Endothelial cell of umbilical vein (primary cell): ENCODE measurements around the gene AUTS2. TPM values are rescaled to one million over a fixed set of nuclear protein-coding genes. Genes with fewer than 3 reads are reported as not detected.

Experiments used
- BruUV-seq: library from RNA; stranded (reverse); fragments of 400-500 nt; replicated peaks from 2 replicates; lab custom pipeline; 2021; lab: Mats Ljungman, UMichigan
- CTCF ChIA-PET: fragments of 300-600, 350-600 bp; sonication (Branson Sonifier 250); formaldehyde crosslinking; loops from one replicate; lab custom pipeline; 2021; ENCODE audit warnings: antibody characterized with exemption, inconsistent platforms; lab: Charles Lee
- POLR2A ChIA-PET: fragments of 300-600, 350-600 bp; sonication (Branson Sonifier 250); formaldehyde crosslinking; loops from one replicate; lab custom pipeline; 2021; ENCODE audit warnings: antibody characterized with exemption, inconsistent platforms; lab: Charles Lee
- DNase-seq: peaks from one replicate; pipeline ENCODE4 v3.0.0-alpha.2; 2011; ENCODE audit warnings: low read depth, low spot score
- FAIRE-seq: peaks from 2 replicates; lab custom pipeline; 2011; peaks lifted over from hg19 to GRCh38; lab: Jason Lieb, UNC
- H2AFZ ChIP-seq: 2 replicates; pipeline ENCODE4 v1.6.0; 2012; ENCODE audit warnings: low read depth, low read length, control low read depth, inconsistent platforms
- H3K27ac ChIP-seq: 2 replicates; pipeline ENCODE4 v1.5.1; 2011; ENCODE audit warnings: low read depth, mild to moderate bottlenecking, control low read depth, low read length, moderate library complexity; ENCODE audit not compliant: insufficient read depth
- H3K27me3 ChIP-seq, 2 experiments: 2 replicates each; pipeline versions ENCODE4 v1.6.0 to v1.6.1; 2011; ENCODE audit warnings: low read length in 2 of 2, mixed read lengths in 1 of 2; ENCODE audit not compliant: control insufficient read depth in 2 of 2, insufficient read depth in 2 of 2
- H3K36me3 ChIP-seq, 2 experiments: 2 replicates in 1 of 2; 3 replicates in 1 of 2; pipeline ENCODE4 v1.5.1; 2011; ENCODE audit warnings: low read length in 2 of 2, mild to moderate bottlenecking in 1 of 2, moderate library complexity in 1 of 2; ENCODE audit not compliant: control insufficient read depth in 2 of 2, insufficient read depth in 2 of 2; ENCODE audit errors: extremely low read depth in 1 of 2
- H3K4me1 ChIP-seq: 3 replicates; pipeline ENCODE4 v1.5.1; 2011; ENCODE audit warnings: mild to moderate bottlenecking, low read length; ENCODE audit not compliant: control insufficient read depth, insufficient read depth; ENCODE audit errors: extremely low read depth
- H3K4me2 ChIP-seq: 2 replicates; pipeline ENCODE4 v1.6.1; 2011; ENCODE audit warnings: low read length, control low read depth, mixed read lengths; ENCODE audit not compliant: insufficient read depth
- H3K4me3 ChIP-seq, 3 experiments: fragments of 200-600 bp in 1 of 3; sonication (generic), shearing (Covaris generic) in 1 of 3; replicated peaks in 1 of 3; 2 replicates each; pipeline ENCODE4 v1.5.1; 2011 to 2016; ENCODE audit warnings: control low read depth in 3 of 3, low read length in 3 of 3, mild to moderate bottlenecking in 2 of 3, inconsistent platforms in 1 of 3, low read depth in 1 of 3, moderate library complexity in 1 of 3; ENCODE audit not compliant: insufficient read depth in 1 of 3
- H3K79me2 ChIP-seq: 2 replicates; pipeline ENCODE4 v1.6.0; 2012; ENCODE audit warnings: low read length, inconsistent platforms; ENCODE audit not compliant: control insufficient read depth, insufficient read depth
- H3K9ac ChIP-seq: replicated peaks from 2 replicates; pipeline ENCODE3; 2011; ENCODE audit warnings: low read length, control low read depth; ENCODE audit not compliant: insufficient read depth; ENCODE audit errors: extremely low read depth
- H3K9me1 ChIP-seq: replicated peaks from 3 replicates; pipeline ENCODE4 v1.6.0; 2011; ENCODE audit warnings: mild to moderate bottlenecking, low read length; ENCODE audit not compliant: control insufficient read depth, insufficient read depth; ENCODE audit errors: extremely low read depth
- H3K9me3 ChIP-seq: replicated peaks from 2 replicates; pipeline ENCODE4 v1.5.1; 2012; ENCODE audit warnings: low read length, inconsistent platforms; ENCODE audit not compliant: control insufficient read depth, insufficient read depth
- H4K20me1 ChIP-seq: replicated peaks from 2 replicates; pipeline ENCODE3; 2011; ENCODE audit warnings: mild to moderate bottlenecking, low read length; ENCODE audit not compliant: control insufficient read depth, insufficient read depth; ENCODE audit errors: extremely low read depth
- CTCF ChIP-seq, 2 donors: IDR thresholded peaks; 1 replicate in 1 of 2; 2 replicates in 1 of 2; pipeline ENCODE4 v1.5.1; 2011; ENCODE audit warnings: low read length in 2 of 2, mild to moderate bottlenecking in 2 of 2, moderate library complexity in 2 of 2, control low read depth in 1 of 2, inconsistent platforms in 1 of 2, low read depth in 1 of 2; ENCODE audit not compliant: insufficient read depth in 1 of 2; ENCODE audit errors: extremely low read depth in 1 of 2
- EZH2 ChIP-seq: IDR thresholded peaks from 2 replicates; pipeline ENCODE4 v1.6.1; 2012; ENCODE audit warnings: borderline replicate concordance, low read depth, mild to moderate bottlenecking, moderate library complexity, low read length, inconsistent platforms; ENCODE audit not compliant: severe bottlenecking
- FOS ChIP-seq: IDR thresholded peaks from 2 replicates; pipeline ENCODE4 v1.6.1; 2011; ENCODE audit warnings: mild to moderate bottlenecking, low read length, moderate library complexity, borderline replicate concordance; ENCODE audit not compliant: insufficient read depth
- GATA2 ChIP-seq: IDR thresholded peaks from 2 replicates; pipeline ENCODE4 v1.7.0; 2011; ENCODE audit warnings: low read depth, mild to moderate bottlenecking, moderate library complexity, mixed read lengths, low read length; ENCODE audit not compliant: insufficient read length, insufficient read depth
- JUN ChIP-seq: IDR thresholded peaks from 2 replicates; pipeline ENCODE4 v1.6.1; 2011; ENCODE audit warnings: borderline replicate concordance, low read depth; ENCODE audit not compliant: insufficient read length, insufficient read depth
- MAX ChIP-seq: IDR thresholded peaks from 2 replicates; pipeline ENCODE4 v1.6.1; 2011; ENCODE audit not compliant: insufficient read depth, insufficient read length
- MYC ChIP-seq: IDR thresholded peaks from one replicate; pipeline ENCODE4 v1.6.1; 2011; ENCODE audit warnings: mild to moderate bottlenecking, low read depth, low read length
- POLR2A ChIP-seq: IDR thresholded peaks from 2 replicates; pipeline ENCODE4 v1.6.1; 2012; ENCODE audit warnings: low read depth, mild to moderate bottlenecking, control low read depth, low read length
- POLR2AphosphoS5 ChIP-seq: IDR thresholded peaks from 2 replicates; pipeline ENCODE4 v1.6.1; 2012; ENCODE audit warnings: low read depth, mild to moderate bottlenecking, control low read depth, low read length, moderate library complexity; ENCODE audit not compliant: insufficient read depth
- dilution Hi-C: fragments of 300-500 bp; cut with MboI; formaldehyde crosslinking; loops from one replicate; pipeline ENCODE4 v1.15.0; 2019; ENCODE audit warnings: low sequenced_read_pairs; ENCODE audit not compliant: extremely low pct_ligation_motif_present
- intact Hi-C: fragments of 100-400 bp; cut with micrococcal nuclease; formaldehyde crosslinking; loops from one replicate; pipeline ENCODE4 v1.10.0; 2022
- polyA plus RNA-seq, 4 experiments: library from polyadenylated mRNA; depleted of rRNA in 3 of 4; stranded (reverse) in 3 of 4; unstranded in 1 of 4; fragments of >200 nt; gene quantifications; 2 replicates each; pipeline versions ENCODE4 v1.2.1 to v1.2.3, GENCODE V29; 2011 to 2012; ENCODE audit warnings: missing spikeins in 1 of 4
- total RNA-seq: library from RNA; stranded (reverse); gene quantifications from 2 replicates; pipeline ENCODE4 v1.2.3, GENCODE V29; 2021

Gene AUTS2
- total and polyA plus RNA-seq, 2 donors (not counting 3 experiments of a cell fraction or from before 2014, with no cell fraction given) = 0.59 to 8.0 TPM

GRCh38 chr7:70392256-70392876 lies 794.1 kb downstream of the AUTS2 start:
- H3K79me2 ChIP-seq = no peaks in the 10 kb centered on the region
- no peak overlapping the region for H3K9ac ChIP-seq
- BruUV-seq = no TSS peak
- DNase-seq (no peak), FAIRE-seq (no peak)
- POLR2A ChIA-PET = no interaction called here
- H3K9me1 ChIP-seq = no peaks in the 10 kb centered on the region
- H3K4me2 ChIP-seq = no peak overlapping the region
- intact Hi-C loops = no loop called here
- no peaks in the 10 kb centered on the region for H4K20me1 ChIP-seq
- no peak overlapping the region for H3K4me3 ChIP-seq
- no peak overlapping the region for H3K27ac ChIP-seq
- H3K36me3 ChIP-seq = no peaks in the 10 kb centered on the region
- TF ChIP-seq JUN = no peak
- no peak for TF ChIP-seq GATA2
- no peak for TF ChIP-seq MYC
- TF ChIP-seq POLR2AphosphoS5 = no peak
- TF ChIP-seq CTCF (IDR thresholded peaks at IDR 0.05; ENCODE audit: extremely low read depth in 1 of 2, insufficient read depth in 1 of 2, low read depth in 1 of 2, low read length in 2 of 2) = no peak
- TF ChIP-seq POLR2A = no peak
- no peak for TF ChIP-seq EZH2
- no peak for TF ChIP-seq FOS
- TF ChIP-seq MAX = no peak
- H3K9me3 ChIP-seq = no peaks in the 10 kb centered on the region
- no peaks in the 10 kb centered on the region for H3K27me3 ChIP-seq
- no peaks in the 10 kb centered on the region for H3K4me1 ChIP-seq
- no peak overlapping the region for H2AFZ ChIP-seq
- dilution Hi-C loops = no loop called here
- CTCF ChIA-PET = no interaction called here
